HG03457 (cell line): ENCODE measurements around the gene PIGL.
"Not testable (repeated sequence)": the region's sequence is repeated elsewhere in the genome, so short reads cannot be mapped to it uniquely, and the experiment has no call there.

Experiments used
- ATAC-seq: cut with Tn5 transposase; IDR thresholded peaks from one replicate; pipeline ENCODE4 v1.9.1; 2021; ENCODE audit warnings: moderate number of reproducible peaks; ENCODE audit not compliant: unreplicated experiment

The PIGL gene

DNA sequence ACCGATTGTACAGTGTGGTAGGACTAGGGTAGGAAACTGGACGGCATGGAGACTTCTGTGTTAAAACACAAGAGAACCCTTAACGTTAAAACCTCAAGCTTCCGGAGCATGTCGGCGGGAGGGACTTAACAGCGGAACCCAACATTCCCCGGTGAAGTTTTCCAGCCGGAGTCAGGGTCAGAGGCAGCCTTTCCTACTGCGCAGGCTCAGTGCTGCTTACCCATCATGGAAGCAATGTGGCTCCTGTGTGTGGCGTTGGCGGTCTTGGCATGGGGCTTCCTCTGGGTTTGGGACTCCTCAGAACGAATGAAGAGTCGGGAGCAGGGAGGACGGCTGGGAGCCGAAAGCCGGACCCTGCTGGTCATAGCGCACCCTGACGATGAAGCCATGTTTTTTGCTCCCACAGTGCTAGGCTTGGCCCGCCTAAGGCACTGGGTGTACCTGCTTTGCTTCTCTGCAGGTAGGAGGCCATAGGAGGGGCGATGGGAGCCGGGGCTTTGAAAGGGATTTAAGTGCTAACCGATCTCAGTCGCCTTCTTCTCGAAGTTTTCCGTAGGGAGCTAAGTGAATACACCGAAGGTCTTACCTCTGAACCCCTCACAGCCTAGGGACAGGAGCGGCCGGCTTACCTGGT, at the start of gene PIGL:
Gene PIGL, plus strand, starts transcription at position 209 of the 634 bp plus-strand sequence. Its CDS starts 17 bp downstream, at position 226.
- no peak for ATAC-seq

GRCh38 chr17:16171613-16172012, 45.4 kb upstream of the PIGL start:
- ATAC-seq: no peak

- ATAC-seq: no peak
Observed at GRCh38 chr17:16178836-16179235, 38.2 kb upstream of the PIGL start.

GRCh38 chr17:16181581-16181980, 35.4 kb upstream of the PIGL start:
- ATAC-seq: no peak

- ATAC-seq: no peak
Observed at GRCh38 chr17:16187642-16188041, 29.4 kb upstream of the PIGL start.

DNA sequence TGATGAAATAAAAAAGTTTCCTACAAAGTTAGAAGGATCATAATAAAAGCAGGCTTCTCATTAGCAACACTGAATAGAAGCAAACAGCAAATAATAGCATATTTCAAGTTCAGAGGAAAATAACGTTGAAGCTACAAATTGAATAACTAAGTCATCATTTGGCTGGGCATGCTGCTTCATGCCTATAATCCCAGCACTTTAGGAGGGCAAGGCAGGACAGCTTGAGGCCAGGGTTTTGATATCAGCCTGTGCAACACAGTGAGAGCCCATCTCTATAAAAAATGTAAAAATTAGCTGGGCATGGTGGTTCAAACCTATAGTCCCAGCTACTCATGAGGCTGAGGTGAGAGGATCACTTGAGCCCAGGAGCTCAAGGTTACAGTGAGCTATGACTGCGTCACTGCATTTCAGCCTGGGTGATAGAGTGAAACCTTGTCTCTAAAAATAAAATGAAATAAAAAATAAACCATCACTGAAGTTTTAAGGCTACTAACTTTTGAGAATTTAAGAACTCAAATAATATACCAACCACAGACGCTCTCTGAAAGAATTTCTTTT, 27.1 kb upstream of the PIGL start:
- no peak for ATAC-seq

DNA sequence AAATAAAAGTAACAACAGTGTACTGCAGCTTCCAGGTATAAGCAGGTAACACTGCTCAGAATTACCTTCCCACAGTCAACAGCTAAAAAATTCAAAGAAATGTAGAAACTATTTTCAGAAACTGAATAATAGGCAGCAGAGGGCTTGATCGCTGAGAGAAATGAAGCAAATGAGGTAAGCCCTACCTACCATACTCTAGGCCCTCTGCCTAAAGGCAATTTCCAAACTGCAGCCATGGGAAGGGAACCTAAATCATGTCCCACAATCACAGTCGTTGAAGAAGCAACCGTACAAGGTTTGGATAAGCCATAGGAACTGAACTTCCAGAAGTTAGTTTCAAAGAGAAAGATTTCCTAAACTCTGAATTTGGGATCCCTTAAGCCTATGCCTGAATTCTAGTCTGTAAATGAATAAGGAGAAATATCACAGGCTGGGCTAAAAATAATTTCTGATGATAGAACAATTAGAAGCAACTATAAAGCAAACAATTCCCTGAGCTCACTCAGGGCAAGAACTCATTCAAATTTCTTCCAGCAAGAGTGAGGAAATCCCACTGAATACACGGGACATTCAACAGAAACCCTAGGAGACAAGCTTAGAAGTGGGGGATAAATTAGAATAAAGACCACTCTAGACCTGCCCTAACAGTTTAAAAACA, 26.2 kb upstream of the PIGL start:
- ATAC-seq: no peak

DNA sequence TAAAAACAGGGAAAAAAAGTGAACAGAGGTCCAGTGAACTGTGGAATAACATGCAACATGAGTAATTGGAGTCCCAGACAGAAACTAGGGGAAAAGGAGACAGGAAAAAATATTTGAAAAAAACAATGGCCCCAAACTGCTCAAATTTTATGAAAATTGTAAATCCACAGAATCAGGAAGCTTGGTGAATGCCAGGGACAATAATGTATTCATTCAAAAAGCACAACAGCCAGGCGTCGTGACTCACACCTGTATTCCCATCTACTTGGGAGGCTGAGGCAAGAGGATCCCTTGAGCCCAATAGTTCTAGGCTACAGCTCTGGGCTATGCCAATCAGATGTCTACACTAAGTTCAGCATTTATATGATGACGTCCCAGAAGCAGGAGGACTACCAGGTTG, 25.4 kb upstream of the PIGL start:
- ATAC-seq: no peak

DNA sequence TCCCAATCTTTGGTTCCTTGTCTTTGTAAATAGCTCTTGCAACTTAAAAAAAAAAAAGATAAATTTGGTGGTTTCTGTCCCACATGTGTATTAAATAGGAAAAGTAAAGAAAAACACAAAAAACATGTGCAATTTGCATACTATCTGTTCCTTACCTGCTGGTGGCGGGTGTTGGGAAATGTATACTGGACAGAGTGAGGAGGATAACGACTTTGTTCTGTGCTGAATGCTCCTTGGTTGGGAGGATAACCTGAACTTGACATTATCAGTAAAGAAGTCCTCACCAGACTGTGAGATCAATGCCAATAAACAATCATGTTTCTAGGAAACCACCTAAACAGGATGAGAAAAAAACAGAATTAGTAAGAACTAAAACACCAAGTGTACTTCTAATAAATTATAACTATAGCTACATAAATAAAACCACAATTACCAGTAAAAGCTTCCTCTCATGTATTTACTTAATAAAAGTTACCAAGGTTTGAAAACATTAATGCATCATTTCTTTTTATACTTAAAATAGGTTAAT, 22.6 kb upstream of the PIGL start:
- not testable (repeated sequence) for ATAC-seq

DNA sequence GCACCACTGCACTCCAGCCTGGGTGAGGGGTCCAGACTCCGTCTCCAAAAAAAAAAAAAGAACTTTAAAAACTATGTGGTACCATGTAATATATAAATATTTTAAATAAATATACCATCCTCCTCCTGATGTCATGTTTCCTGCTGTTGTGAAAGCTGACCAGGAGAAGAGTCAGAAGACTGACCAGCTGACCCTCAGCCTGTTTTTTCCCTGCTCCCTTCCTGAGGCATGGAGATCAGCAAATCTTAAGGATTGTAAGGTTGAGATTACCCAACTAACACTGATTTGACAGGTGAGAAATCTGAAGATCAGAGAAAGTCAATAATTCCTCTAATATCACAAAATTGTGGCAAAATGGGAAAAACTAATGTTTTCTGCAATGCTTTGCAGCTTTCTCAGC, 19.7 kb upstream of the PIGL start:
- no peak for ATAC-seq

DNA sequence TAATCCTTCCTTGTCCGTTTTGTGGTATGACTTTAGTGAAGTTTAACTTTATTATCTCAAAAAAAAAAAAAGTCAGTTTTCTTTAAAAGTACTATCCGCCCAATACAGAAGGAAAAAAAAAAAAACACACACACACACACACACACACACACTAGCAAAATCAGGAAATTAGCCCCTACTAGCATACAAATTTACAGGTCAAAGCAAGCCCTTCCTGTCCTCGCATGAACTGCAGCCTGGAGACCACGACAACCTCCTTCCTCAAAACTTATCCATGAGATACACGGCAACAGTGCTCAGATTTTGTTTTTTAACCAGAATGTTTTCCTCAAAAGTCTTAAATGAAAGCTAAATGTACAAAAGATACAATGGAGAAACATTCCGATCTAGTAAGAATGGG, 17.9 kb upstream of the PIGL start:
- ATAC-seq: no peak

DNA sequence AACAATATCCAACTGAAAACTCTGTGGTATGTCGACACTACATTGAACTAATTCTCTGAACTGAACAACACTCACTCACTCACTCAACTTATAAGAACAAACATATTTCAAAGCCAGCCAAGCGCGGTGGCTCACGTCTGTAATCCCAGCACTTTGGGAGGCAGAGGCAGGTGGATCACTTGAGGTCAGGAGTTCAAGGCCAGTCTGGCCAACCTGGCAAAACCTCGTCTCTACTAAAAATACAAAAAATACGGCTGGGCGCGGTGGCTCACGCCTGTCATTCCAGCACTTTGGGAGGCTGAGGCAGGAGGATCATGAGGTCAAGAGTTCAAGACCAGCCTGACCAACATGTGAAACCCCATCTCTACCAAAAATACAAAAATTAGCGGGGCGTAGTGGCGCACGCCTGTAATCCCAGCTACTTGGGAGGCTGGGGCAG, 15.3 kb upstream of the PIGL start:
- ATAC-seq: not testable (repeated sequence)

DNA sequence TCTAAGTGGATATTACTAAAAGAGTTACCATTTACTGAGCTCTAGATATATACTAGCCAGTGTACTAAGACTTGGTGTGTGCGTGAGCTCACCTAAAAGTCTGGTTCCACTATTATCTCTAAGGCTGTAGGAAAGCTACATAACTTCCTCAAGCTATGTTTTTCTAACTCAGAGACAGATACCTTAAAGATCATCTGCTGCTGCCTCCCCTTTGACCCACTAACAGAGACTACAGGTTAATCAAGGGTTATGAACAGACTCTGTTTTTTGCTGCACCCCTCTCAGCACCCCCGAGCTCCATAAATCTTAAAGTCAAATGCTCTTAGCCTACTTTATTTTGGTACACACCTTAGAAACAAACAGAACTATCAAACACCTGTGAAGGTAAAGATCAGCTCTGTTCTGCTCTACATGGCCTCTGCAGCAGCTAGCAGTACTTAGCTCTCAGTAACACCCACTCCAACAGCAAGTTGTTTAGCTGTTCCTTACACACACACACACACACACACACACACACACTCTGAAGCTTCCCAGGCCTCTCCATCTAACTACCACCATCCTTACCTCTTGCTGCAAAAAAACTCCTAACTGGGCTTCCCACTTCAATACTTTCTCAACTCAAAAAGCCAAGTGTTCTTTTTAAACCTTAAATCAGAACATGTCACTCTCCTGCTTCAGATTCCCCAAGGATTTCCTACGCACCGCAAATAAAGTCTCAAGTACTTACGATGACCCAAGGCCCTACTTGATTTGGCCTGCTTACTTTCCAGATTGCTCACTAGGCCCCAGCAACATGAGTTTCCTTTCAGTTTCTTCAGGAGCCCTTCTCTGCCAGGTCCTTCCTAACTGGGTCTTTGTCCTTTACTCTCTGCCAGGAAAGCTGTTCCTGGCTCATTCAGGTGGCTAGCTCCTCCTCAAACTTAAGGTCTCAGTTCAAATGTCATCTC, 14.2 kb upstream of the PIGL start:
- ATAC-seq: not testable (repeated sequence)

GRCh38 chr17:16204763-16205162, 12.2 kb upstream of the PIGL start:
- ATAC-seq: not testable (repeated sequence)

DNA sequence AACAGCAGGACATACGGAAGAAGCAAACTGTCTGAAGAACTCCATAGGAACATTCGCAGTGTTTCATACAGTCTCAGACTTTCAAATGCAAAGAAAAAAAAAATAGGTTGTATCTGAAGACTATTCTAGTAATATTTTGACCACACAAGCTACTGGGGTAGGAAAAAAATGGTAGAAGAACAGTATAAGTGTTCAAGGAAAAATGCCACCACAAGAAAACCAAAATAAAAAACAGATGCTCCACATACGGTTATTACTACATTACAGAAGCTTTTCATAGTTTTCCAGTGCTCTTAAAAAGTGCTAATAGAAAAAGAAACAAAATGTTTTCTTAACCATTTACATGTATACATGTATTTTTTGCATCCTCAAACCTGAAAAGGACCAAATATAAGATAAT, 5.4 kb upstream of the PIGL start:
- ATAC-seq: no peak

- no peak for ATAC-seq
Observed at GRCh38 chr17:16212793-16213192, 4.2 kb upstream of the PIGL start.

DNA sequence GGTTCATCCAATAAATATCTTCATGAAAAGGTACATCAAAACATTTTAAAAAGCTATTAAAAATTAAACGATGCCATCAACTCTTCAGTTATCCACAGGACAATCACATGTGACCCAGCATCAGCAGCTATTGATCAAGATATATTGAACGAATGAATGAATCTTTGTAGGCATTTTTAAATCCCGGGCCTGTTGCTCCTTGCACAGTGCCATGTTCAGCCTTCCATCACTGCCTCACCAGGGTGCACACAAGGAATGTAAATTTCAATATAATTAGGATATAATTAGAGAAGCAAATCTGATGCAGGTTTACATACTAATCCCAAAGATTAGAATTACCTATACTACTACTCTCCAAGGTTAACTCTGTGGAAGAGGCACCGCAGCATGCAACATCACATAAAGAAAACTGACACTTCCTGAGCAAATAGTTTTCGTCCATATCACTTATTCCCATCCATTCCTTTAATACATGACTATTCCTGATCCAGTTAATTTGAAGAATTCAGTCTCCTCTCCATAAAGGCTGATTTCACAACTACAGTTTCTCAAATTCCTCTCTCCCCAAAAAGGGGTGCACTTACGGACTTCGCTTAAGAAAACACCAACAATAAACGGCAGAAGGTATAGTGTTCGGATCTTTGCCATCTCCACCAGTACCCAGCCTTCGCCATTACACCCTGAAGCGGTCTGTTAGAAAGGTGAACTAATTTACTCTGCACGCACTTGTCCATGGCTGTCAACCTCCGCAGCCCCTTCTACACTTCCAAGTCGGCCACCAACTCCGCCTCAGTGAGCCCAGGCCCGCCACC, 2.6 kb upstream of the PIGL start:
- ATAC-seq: peak; percentile 15

DNA sequence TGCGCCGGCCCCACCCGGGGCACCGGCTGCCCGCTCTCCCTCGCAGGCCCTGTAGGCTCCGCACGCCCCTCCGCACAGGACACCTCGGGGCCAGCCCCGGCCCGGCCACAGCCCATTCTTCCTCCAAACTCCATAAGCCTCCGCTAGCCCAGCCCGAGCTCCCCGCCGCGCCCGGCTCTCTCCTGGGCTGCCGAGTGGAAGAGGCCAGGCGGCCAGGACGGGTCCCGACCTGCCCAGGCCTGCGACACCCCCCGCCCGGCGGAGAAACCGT, 2.1 kb upstream of the PIGL start:
- peak; percentile 14 for ATAC-seq

DNA sequence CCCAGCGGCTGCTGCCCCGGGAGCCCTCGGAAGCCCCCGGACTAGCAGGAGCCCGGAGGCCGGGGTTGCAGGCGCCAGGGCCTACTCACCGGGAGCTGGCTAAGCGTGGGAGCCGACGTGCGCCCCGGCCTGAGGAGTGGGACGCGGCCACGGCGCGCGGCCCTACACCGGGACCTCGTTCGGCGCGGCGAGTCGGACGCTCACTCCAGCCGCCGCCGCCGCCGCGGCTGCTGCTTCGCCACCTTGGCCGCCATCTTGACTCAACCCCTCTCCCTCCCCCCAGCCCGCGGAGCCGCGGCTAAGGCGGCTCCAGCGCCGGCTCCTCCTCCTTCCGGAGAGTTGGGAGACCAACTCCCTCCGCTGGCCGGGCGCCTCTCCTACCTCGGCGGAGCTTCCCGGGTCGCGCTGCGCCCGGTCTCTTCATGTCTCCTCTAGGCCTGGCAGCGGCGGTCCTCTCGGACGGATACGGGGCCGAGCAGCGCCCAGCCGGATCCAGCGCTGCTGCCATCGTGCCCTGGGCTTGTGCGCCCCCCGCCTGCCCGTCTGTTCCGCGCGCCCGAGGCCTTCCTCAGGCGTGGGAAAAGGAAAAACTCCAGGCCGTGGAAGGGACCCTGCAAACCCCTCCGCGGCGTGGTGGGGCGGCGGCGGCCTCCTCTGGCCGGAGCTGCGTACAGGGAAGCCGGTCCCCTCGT, 1.6 kb upstream of the PIGL start, which contains the start of gene NCOR1:
Gene NCOR1, minus strand, starts transcription at position 262 of the 692 bp plus-strand sequence. CDS start 20,965 bp downstream, outside the sequence.
- ATAC-seq: peak; percentile 73

GRCh38 chr17:16215965-16216316, 1.1 kb upstream of the PIGL start:
- ATAC-seq: no peak
